ENCODE results near the gene ATR. TPM values are rescaled to one million over a fixed set of nuclear protein-coding genes. Genes with fewer than 3 reads are reported as not detected.

Gene ATR
- polyA plus RNA-seq, 1 experiment, result 17.9 TPM

- POLR2A ChIA-PET, result no interaction called here
- TF ChIP-seq, protein P1, sequence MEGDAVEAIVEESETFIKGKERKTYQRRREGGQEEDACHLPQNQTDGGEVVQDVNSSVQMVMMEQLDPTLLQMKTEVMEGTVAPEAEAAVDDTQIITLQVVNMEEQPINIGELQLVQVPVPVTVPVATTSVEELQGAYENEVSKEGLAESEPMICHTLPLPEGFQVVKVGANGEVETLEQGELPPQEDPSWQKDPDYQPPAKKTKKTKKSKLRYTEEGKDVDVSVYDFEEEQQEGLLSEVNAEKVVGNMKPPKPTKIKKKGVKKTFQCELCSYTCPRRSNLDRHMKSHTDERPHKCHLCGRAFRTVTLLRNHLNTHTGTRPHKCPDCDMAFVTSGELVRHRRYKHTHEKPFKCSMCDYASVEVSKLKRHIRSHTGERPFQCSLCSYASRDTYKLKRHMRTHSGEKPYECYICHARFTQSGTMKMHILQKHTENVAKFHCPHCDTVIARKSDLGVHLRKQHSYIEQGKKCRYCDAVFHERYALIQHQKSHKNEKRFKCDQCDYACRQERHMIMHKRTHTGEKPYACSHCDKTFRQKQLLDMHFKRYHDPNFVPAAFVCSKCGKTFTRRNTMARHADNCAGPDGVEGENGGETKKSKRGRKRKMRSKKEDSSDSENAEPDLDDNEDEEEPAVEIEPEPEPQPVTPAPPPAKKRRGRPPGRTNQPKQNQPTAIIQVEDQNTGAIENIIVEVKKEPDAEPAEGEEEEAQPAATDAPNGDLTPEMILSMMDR (IDR thresholded peaks at IDR 0.05; ENCODE audit: low read depth, low read length), result no peak
- CTCF ChIA-PET, result interaction anchor here (0.6 kb wide), 1 partner anchor 402 kb away, joined by 4 read pairs; no protein-coding TSS in a partner anchor
Measured at GRCh38 chr3:142549986-142550385, 28.5 kb downstream of the ATR start.

GRCh38 chr3:142543307-142543706 lies 35.2 kb downstream of the ATR start:
- no peaks in the 10 kb centered on the region for H3K27me3 ChIP-seq (ENCODE audit: control insufficient read depth, insufficient read depth, low read length)
- ChIA-PET CTCF (no interaction called here), POLR2A (no interaction called here)
- no peaks in the 10 kb centered on the region for H3K9me3 ChIP-seq (ENCODE audit: control insufficient read depth, insufficient read depth, low read length)
- H3K27ac ChIP-seq (ENCODE audit: low read depth, low read length), result no peak overlapping the region
- TF ChIP-seq, protein P1 (IDR thresholded peaks at IDR 0.05; ENCODE audit: low read depth, low read length), result no peak
- H3K4me3 ChIP-seq (ENCODE audit: low read depth, low read length), result no peak overlapping the region
- DNase-seq (ENCODE audit: low read depth, low spot score), result no peak

More at GRCh38 chr3:142549986-142550385, 28.5 kb downstream of the ATR start:
- Histone ChIP-seq H3K27me3 (ENCODE audit: control insufficient read depth, insufficient read depth, low read length) (no peaks in the 10 kb centered on the region), H3K27ac (ENCODE audit: low read depth, low read length) (no peak overlapping the region), H3K4me3 (ENCODE audit: low read depth, low read length) (no peak overlapping the region), H3K9me3 (ENCODE audit: control insufficient read depth, insufficient read depth, low read length) (no peaks in the 10 kb centered on the region)
- no peak for DNase-seq (ENCODE audit: low read depth, low spot score)

- no peak overlapping the region for H3K27ac ChIP-seq (ENCODE audit: low read depth, low read length)
- DNase-seq (ENCODE audit: low read depth, low spot score), result no peak
- no peaks in the 10 kb centered on the region for H3K9me3 ChIP-seq (ENCODE audit: control insufficient read depth, insufficient read depth, low read length)
- POLR2A ChIA-PET, result no interaction called here
- H3K4me3 ChIP-seq (ENCODE audit: low read depth, low read length), result no peak overlapping the region
- TF ChIP-seq, protein P1 (IDR thresholded peaks at IDR 0.05; ENCODE audit: low read depth, low read length), result no peak
- no peaks in the 10 kb centered on the region for H3K27me3 ChIP-seq (ENCODE audit: control insufficient read depth, insufficient read depth, low read length)
- CTCF ChIA-PET, result no interaction called here
Measured at GRCh38 chr3:142542054-142542453, 36.5 kb downstream of the ATR start.

- POLR2A ChIA-PET, result no interaction called here
- CTCF ChIA-PET, result no interaction called here
Measured at GRCh38 chr3:142536519-142536918, 42.0 kb downstream of the ATR start.

DNA sequence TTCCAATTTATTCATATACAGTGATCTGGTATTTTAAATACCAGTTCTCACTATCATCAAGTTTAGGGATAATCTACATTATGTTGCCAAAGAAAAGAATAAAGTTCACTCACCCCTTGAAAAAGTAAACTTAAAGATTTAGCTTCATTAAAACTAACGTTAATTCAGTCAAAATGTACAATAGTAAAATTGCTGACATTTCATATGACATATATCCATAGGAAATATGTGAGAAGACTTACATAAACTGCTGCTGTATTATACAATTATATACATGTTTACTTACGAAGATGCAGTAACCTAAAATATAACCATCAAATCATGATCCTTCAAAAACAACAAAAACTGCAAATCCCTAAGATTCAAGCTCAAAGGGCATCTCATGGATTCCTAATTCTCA lies 44.0 kb downstream of the ATR start:
- no peaks in the 10 kb centered on the region for H3K9me3 ChIP-seq (ENCODE audit: control insufficient read depth, insufficient read depth, low read length)
- H3K27ac ChIP-seq (ENCODE audit: low read depth, low read length), result no peak overlapping the region
- ChIA-PET CTCF (no interaction called here), POLR2A (no interaction called here)
- no peak overlapping the region for H3K4me3 ChIP-seq (ENCODE audit: low read depth, low read length)
- DNase-seq (ENCODE audit: low read depth, low spot score), result no peak
- H3K27me3 ChIP-seq (ENCODE audit: control insufficient read depth, insufficient read depth, low read length), result no peaks in the 10 kb centered on the region
- TF ChIP-seq, protein P1 (IDR thresholded peaks at IDR 0.05; ENCODE audit: low read depth, low read length), result no peak

More at GRCh38 chr3:142536519-142536918, 42.0 kb downstream of the ATR start:
- H3K4me3 ChIP-seq (ENCODE audit: low read depth, low read length), result no peak overlapping the region
- no peak overlapping the region for H3K27ac ChIP-seq (ENCODE audit: low read depth, low read length)
- no peaks in the 10 kb centered on the region for H3K27me3 ChIP-seq (ENCODE audit: control insufficient read depth, insufficient read depth, low read length)
- TF ChIP-seq, protein P1 (IDR thresholded peaks at IDR 0.05; ENCODE audit: low read depth, low read length), result no peak
- no peaks in the 10 kb centered on the region for H3K9me3 ChIP-seq (ENCODE audit: control insufficient read depth, insufficient read depth, low read length)
- DNase-seq (ENCODE audit: low read depth, low spot score), result no peak
